GM18498 (cell line): Measurements from ENCODE around the gene NFASC.

Experiments used
- ATAC-seq: cut with Tn5 transposase; IDR thresholded peaks from one replicate; pipeline ENCODE4 v1.9.1; 2021; ENCODE audit warnings: mild to moderate bottlenecking, moderate library complexity; ENCODE audit not compliant: unreplicated experiment

Gene NFASC

GRCh38 chr1:204885790-204886189 lies 15.1 kb downstream of the NFASC start:
- no peak for ATAC-seq

- no peak for ATAC-seq
These were observed 17.2 kb downstream of the NFASC start for GRCh38 chr1:204887846-204888245.

GRCh38 chr1:204888294-204888693 lies 17.6 kb downstream of the NFASC start:
- no peak for ATAC-seq

- ATAC-seq: no peak
These were observed 19.2 kb downstream of the NFASC start for GRCh38 chr1:204889681-204890383.

DNA sequence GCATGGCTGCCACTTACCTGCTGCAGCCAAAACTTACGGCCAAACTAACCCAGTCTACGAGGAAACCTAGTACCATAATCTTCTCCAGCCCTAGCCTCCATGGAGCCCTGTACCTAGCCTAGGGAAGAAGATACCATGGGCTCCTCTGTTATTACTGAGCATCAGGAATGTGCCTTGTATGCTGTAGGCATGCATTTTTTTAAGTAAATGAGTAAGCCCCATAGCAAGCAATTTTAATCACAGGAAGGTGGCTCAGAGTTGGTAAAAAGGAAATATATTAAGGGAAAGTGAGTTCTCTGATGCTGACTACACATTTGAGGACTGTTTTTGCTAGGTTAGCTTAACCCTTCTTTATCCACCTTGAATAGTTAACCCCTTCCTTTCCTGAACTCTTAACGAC lies 21.2 kb downstream of the NFASC start:
- no peak for ATAC-seq

DNA sequence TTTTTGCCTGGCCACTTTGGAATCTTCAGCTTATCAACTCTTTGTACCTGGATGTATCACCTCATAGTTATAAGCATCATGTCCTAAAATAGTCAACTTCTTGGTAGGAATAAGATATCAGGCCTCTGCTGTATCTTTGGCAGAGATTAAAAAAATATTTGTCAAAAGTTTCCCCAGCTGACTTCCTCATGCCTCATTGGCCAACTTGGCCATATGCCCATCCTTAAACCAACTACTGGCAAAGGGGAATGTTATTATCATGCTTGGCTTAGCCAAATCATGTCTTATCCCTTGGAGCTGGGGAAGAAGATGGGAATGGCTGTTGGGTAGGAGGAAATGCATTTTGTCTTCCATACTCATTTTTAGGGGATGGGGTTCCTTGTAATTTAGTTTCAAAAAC lies 23.4 kb downstream of the NFASC start:
- no peak for ATAC-seq

DNA sequence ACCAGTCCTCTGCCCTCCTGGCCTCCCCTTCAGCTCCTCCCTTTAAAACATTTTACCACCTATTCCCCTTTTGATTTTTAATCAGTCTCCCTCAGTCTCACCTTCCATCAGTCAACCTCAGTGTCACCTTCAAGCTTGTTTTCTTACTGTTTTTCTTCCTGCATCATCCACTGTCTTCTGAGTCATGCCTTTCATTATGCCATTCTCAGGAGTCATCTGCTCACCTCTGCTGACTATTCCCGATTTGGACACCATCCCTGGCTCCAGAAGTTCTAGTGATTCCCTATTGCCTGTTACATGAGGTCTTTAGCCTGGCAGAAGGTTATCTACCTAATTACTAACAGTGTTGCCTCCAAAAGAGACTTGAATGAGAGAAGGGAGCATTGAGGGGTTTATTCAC lies 23.9 kb downstream of the NFASC start:
- no peak for ATAC-seq

- no peak for ATAC-seq
These were observed 25.4 kb downstream of the NFASC start for GRCh38 chr1:204896023-204896422.

DNA sequence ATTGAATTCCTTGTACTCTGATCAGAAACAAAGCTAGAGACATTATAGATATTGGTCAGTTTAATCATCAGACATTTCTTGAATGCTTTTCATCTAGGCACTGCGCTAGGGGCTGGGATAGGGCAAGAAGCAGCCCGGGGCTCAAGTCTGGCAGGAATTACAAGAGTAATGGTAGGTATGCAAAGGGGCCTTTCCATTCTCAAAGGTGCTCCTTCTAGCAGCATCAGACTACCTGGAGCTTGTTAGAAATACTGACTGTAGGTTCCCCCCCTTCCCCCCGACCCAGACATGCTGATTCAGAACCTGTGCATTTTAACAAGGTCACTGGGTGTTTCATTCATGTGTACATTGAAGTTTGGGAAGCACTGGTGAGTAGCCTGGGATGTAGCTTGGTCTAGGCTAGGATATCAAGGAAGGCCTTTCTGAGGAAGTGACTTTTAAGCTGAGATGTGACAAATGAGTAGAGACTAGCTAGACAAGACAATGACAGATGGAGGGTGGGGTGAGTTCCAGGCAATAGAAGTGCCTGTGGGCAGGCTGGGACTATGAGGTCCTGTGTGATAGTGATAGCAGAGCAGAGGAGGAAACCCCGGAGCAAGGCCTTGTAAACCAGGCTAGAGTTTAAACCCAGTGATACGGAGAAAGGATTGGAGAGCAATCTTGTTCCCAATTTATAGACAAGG lies 26.3 kb downstream of the NFASC start:
- ATAC-seq: no peak

DNA sequence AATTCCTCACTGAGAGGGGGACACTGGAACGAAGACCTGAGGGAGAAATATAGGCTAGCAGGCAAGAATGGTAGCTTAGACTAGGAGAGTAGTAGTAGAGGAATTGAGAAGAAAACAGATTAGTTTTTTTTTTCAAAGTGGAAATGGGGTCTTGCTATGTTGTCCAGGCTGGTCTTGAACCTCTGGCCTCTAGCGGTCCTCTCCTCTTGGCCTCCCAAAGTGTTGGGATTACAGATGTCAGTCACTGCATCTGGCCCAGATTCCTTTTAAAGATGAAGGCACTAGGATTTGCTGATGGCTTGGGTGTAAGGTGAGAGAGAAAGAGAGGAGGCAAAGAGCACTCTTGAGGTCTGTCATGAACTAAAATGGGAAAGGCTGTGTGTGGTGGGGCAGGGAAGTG lies 30.1 kb downstream of the NFASC start:
- no peak for ATAC-seq

DNA sequence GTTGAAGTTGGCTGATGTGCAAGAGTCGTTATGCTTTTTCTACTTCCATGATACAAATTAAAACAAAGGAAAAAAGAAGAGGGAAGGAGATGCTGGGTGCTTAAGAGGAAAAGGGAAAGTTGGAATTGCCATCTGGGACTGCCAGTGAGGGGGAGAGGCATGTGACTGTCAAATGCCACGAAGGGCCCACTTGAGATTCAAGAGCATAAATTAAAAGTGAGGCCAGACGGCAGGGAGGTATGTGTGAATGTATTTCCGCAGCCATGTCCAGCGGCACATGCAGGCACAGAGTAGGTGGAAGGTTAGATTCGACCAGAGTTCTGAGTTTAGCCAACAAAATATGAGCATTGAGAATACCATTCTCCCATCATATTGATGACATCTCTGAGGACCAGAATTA lies 32.0 kb downstream of the NFASC start:
- ATAC-seq: no peak

GRCh38 chr1:204904228-204904810 lies 33.7 kb downstream of the NFASC start:
- ATAC-seq: no peak

DNA sequence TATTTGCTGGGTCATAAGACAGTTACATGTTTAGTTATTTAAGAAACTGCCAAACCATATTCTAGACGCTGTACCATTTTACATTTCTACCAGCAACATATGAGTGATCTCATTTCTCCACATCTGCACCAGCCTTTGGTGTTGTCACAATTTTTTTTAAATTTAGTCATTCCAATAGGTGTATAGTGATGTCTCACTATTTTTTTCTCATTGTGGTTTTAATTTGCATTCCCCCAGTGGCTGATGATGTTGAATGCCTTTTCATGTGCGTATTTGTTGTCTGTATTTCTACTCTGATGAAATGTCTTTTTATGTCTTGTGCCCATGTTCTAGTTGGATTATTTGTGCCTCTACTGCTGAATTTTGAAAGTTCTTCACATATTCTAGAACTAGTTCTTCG lies 38.4 kb downstream of the NFASC start:
- ATAC-seq: no peak

DNA sequence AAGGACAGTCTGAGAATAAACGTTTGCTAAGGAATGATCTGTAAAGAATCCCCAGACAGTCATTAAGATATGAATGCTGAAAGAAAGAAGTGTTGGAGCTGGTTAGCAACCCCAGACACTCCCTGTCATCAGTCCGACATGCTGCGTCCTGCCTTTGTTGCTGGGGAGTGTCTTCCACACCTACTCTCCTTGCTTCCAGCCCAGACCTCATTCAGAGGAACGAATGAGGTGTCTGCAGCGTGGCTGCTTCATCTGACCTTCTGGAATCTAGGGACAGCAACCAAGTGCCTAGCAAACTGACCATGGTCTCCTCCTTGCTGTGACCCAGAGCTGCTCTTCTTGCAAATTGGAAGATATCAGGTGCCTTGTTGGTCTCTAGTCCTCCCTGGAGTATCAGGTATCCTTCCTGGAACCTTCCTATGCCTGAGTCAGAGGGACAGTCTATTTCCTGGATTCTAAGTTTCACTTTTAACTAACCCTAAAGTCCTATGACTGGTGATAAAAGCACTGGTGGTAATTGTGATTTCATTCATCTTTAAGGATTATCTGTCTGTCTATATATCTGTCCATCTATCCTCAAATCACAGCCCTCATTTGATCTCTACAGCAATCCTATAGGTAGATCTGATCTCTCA lies 45.3 kb downstream of the NFASC start:
- no peak for ATAC-seq

DNA sequence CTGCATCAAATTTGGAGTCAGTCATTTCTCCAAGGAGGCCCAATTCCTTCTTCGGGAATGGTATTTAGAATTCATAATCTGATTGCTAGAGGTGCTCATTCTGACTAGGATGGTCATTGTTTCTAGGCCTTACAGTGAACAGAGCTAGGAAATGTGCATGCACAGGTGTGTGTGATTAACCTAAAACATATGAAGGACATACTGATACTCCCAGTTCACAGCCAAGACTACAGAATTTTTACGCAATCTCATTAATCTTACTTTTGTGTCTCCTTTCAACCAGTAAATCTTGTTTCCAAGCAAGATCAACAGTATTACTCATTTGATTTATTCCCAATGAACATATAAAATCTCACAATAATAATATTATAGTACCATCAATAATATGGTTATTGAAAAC lies 47.1 kb downstream of the NFASC start:
- no peak for ATAC-seq

- ATAC-seq: no peak
These were observed 49.8 kb downstream of the NFASC start for GRCh38 chr1:204920511-204920910.

GRCh38 chr1:204920967-204921366 lies 50.3 kb downstream of the NFASC start:
- no peak for ATAC-seq

GRCh38 chr1:204921855-204922516 lies 51.3 kb downstream of the NFASC start:
- no peak for ATAC-seq

DNA sequence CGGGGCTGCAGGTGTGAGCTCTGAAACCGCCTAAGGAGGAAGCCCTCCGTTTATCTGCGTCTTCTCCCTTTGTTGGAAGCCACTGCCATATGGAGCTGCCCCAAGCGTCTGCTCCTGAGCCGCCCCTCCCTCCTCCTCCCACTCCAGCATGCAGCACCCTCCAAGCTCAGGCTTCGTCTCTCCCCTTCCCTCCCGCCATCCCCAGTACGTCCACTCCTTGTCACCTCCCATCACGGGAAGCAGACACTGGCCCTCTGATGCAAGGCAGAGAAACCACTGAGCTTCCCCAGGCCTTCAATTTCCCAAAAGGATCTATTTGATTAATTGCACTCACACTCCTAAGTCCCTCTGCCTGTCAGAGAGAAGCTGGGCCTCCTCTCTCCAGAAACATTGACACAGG lies 52.5 kb downstream of the NFASC start:
- ATAC-seq: no peak

DNA sequence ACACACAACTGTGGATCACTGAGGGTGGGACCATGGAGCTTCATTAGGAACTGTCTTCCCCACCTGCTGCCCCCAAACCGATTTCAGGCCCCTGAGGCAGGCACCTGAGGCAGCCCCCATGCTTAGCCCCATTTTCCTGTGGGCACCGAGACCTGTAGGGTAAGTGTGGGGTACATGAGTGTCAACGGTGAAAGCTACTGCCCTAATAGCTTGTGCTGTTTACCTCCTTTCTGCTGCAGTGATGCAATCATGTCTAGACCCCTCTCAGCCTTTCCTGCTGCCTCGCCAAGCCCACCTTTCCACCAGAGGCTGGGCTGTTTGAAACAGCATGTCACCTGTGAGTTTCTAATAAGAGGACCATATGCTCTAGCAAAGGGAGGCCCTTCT lies 53.0 kb downstream of the NFASC start:
- no peak for ATAC-seq

DNA sequence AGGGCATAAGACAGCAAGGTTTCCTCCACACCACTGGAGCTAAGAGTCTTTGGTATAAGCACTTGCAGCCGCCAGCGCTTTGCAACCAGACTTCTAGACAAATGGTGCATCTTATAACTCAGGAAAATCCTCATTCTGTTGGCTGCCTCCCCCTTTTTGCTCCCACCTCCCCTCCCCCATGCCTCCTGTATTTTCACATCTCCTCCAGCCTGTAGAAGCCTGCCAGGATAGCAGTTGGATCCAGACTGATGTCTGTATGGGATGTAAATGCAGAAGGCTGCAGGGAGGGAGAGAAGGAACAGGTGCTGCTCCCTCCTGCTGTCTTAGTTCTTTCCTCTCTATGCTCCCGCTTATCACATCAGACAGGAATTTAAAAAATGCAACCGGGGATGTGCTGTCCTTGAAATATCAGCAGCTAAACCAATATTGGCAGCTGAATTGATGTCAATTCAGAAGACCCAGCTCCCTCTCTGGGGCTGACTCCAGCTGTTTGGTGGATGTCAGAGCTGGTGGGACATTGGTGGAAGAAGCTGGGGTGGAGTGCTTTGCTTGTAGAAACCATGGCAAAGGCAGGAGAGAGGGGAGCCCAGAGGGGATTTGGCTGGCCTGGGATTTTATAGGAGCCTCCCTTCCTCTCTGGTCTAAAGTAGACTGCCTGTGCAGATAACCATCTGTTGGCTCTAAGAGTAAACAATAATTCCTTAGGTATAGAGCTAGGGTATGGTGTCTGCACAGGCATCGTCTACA lies 53.5 kb downstream of the NFASC start:
- no peak for ATAC-seq
